CD14-positive monocyte (primary cell): Measurements from ENCODE around the gene PI4KA. TPM values are rescaled to one million over a fixed set of nuclear protein-coding genes. Genes with fewer than 3 reads are reported as not detected.

ENCODE experiments used
- DNase-seq, 3 donors: peaks; one replicate each; pipeline ENCODE4 v3.0.0-alpha.2; 2011 to 2022
- H2AFZ ChIP-seq: 2 replicates; pipeline ENCODE4 v1.6.0; 2012; ENCODE audit warnings: mild to moderate bottlenecking, low read depth, low read length, inconsistent platforms; ENCODE audit not compliant: insufficient read depth, poor library complexity, severe bottlenecking
- H3K27ac ChIP-seq, 2 donors: 1 replicate in 1 of 2; 2 replicates in 1 of 2; pipeline ENCODE4 v1.5.1; 2012 to 2013; ENCODE audit warnings: low read length in 2 of 2, control low read depth in 1 of 2, inconsistent platforms in 1 of 2, low read depth in 1 of 2, mild to moderate bottlenecking in 1 of 2
- H3K27me3 ChIP-seq, 2 donors: one replicate each; pipeline versions ENCODE4 v1.6.0 to v1.6.1; 2011 to 2013; ENCODE audit warnings: low read length in 2 of 2; ENCODE audit not compliant: control insufficient read depth in 2 of 2, insufficient read depth in 2 of 2
- H3K36me3 ChIP-seq, 2 donors: replicated peaks in 1 of 2; 1 replicate in 1 of 2; 2 replicates in 1 of 2; pipeline versions ENCODE4 v1.5.1 to v1.6.1; 2012 to 2013; ENCODE audit warnings: low read length in 2 of 2, control low read depth in 1 of 2, inconsistent platforms in 1 of 2, mild to moderate bottlenecking in 1 of 2; ENCODE audit not compliant: insufficient read depth in 2 of 2, control insufficient read depth in 1 of 2
- H3K4me1 ChIP-seq, 2 donors: 1 replicate in 1 of 2; 2 replicates in 1 of 2; pipeline versions ENCODE4 v1.5.1 to v1.6.1; 2012 to 2013; ENCODE audit warnings: low read length in 2 of 2, control low read depth in 1 of 2, inconsistent platforms in 1 of 2, mild to moderate bottlenecking in 1 of 2, moderate library complexity in 1 of 2; ENCODE audit not compliant: insufficient read depth in 2 of 2, control insufficient read depth in 1 of 2
- H3K4me2 ChIP-seq: replicated peaks from 2 replicates; pipeline ENCODE3; 2012; ENCODE audit warnings: low read length, moderate library complexity, mild to moderate bottlenecking; ENCODE audit not compliant: poor library complexity, severe bottlenecking; ENCODE audit errors: extremely low read depth
- H3K4me3 ChIP-seq, 3 experiments: fragments of 200-600 bp in 1 of 3; sonication (generic) in 1 of 3; replicated peaks in 1 of 3; 1 replicate in 2 of 3; 2 replicates in 1 of 3; pipeline ENCODE4 v1.5.1; 2011 to 2013; ENCODE audit warnings: low read length in 3 of 3, mild to moderate bottlenecking in 3 of 3, control low read depth in 2 of 3, low read depth in 2 of 3, inconsistent platforms in 1 of 3, moderate library complexity in 1 of 3
- H3K79me2 ChIP-seq: 2 replicates; pipeline ENCODE4 v1.6.0; 2012; ENCODE audit warnings: mild to moderate bottlenecking, control low read depth, inconsistent platforms, low read length, moderate library complexity; ENCODE audit not compliant: insufficient read depth
- H3K9ac ChIP-seq: 2 replicates; pipeline ENCODE4 v1.6.0; 2017; ENCODE audit warnings: low read length, mild to moderate bottlenecking; ENCODE audit not compliant: insufficient read depth, poor library complexity, severe bottlenecking
- H3K9me3 ChIP-seq, 2 donors: replicated peaks in 1 of 2; 1 replicate in 1 of 2; 2 replicates in 1 of 2; pipeline versions ENCODE4 v1.5.1 to v1.6.1; 2012 to 2013; ENCODE audit warnings: low read length in 2 of 2, control low read depth in 1 of 2; ENCODE audit not compliant: control insufficient read depth in 1 of 2, insufficient read depth in 1 of 2
- H4K20me1 ChIP-seq: 2 replicates; pipeline ENCODE4 v1.6.0; 2012; ENCODE audit warnings: mild to moderate bottlenecking, low read length, control low read depth, moderate library complexity; ENCODE audit not compliant: insufficient read depth
- H3K27ac Mint-ChIP-seq, 7 donors: one replicate each; pipeline ENCODE4 v1.8.0; 2020; ENCODE audit warnings: mild to moderate bottlenecking in 7 of 7, mixed read lengths in 7 of 7, moderate library complexity in 6 of 7, inconsistent platforms in 2 of 7
- H3K27me3 Mint-ChIP-seq, 3 donors: one replicate each; pipeline ENCODE4 v1.8.0; 2021 to 2022; ENCODE audit warnings: low read depth in 3 of 3, mild to moderate bottlenecking in 3 of 3, mixed read lengths in 3 of 3, moderate library complexity in 3 of 3, inconsistent platforms in 1 of 3
- H3K36me3 Mint-ChIP-seq, 2 donors: one replicate each; pipeline ENCODE4 v1.8.0; 2020; ENCODE audit warnings: mixed read lengths in 2 of 2, inconsistent platforms in 1 of 2, mild to moderate bottlenecking in 1 of 2
- H3K4me1 Mint-ChIP-seq: one replicate; pipeline ENCODE4 v1.8.0; 2020; ENCODE audit warnings: mild to moderate bottlenecking, mixed read lengths
- H3K4me3 Mint-ChIP-seq, 2 donors: one replicate each; pipeline ENCODE4 v1.8.0; 2020; ENCODE audit warnings: mild to moderate bottlenecking in 2 of 2, mixed read lengths in 2 of 2, moderate library complexity in 1 of 2
- H3K9me3 Mint-ChIP-seq, 7 donors: one replicate each; pipeline ENCODE4 v1.8.0; 2020 to 2022; ENCODE audit warnings: mixed read lengths in 7 of 7, mild to moderate bottlenecking in 6 of 7, moderate library complexity in 6 of 7, inconsistent platforms in 2 of 7
- CTCF ChIP-seq: fragments of 200-600 bp; IDR thresholded peaks from one replicate; pipeline ENCODE4 v1.8.0; 2022; ENCODE audit warnings: antibody characterized with exemption, mild to moderate bottlenecking
- WGBS: methylation state at CpG from one replicate; pipeline ENCODE4 v1.1.5; 2013; ENCODE audit warnings: missing lambda C conversion rate; ENCODE audit not compliant: insufficient coverage; 5-methylcytosine and 5-hydroxymethylcytosine counted together
- intact Hi-C, 2 donors: fragments of 100-400 bp; cut with micrococcal nuclease; formaldehyde crosslinking; loops; one replicate each; pipeline versions ENCODE4 v1.15.0 to v1.15.1; 2023
- polyA plus RNA-seq, 3 donors: library from polyadenylated mRNA; depleted of rRNA in 1 of 3; unstranded in 2 of 3; stranded (reverse) in 1 of 3; fragments of 300-500 nt in 2 of 3; fragments of >200 nt in 1 of 3; fragmentation: Illumina TruSeq in 2 of 3; gene quantifications; 1 replicate in 2 of 3; 2 replicates in 1 of 3; pipeline ENCODE4 v1.2.3, GENCODE V29; 2012 to 2021

The PI4KA gene
- polyA plus RNA-seq, 3 donors = 22.8 to 74.4 (median 38.2) TPM

DNA sequence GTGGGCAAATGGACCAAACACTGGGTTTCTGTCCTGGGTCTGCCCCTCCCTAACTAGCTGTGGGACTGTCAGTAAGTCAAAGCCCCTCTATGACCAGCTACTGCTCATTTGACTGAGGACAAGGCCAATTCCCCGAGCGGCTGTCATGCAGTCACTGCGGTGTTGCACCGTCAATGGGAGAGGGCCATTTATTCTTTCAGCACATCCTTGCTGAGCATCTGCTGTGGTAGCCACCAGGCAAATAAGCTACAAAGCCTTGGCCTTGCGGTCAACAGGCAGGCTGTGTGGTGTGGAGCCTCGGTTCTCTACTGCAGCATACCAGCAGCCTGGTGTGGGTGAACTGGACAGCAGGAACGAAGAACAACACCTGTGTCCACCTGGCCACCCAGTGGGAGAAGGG is 110.5 kb downstream of the PI4KA start:
- DNase-seq = no peak
- Mint-ChIP-seq H3K4me1 (peaks cover 28% of the 10 kb centered on the region), H3K9me3 (no peaks in the 10 kb centered on the region), H3K36me3 (peaks cover 79 to 94% of the 10 kb centered on the region in 2 donors), H3K27me3 (peaks cover 0 to 2% (median 0%) of the 10 kb centered on the region in 3 donors), H3K4me3 (no peak overlapping the region), H3K27ac (peak overlapping the region in 1 of 7 donors; percentile 16)
- Histone ChIP-seq H3K4me2 (no peak overlapping the region), H2AFZ (no peak overlapping the region), H3K9ac (no peak overlapping the region), H3K4me3 (no peak overlapping the region), H3K9me3 (no peaks in the 10 kb centered on the region), H3K36me3 (peaks cover 81 to 96% of the 10 kb centered on the region in 2 donors), H3K27me3 (no peaks in the 10 kb centered on the region), H3K27ac (peak overlapping the region in 1 of 2 donors; percentile 43), H3K79me2 (no peaks in the 10 kb centered on the region), H4K20me1 (no peaks in the 10 kb centered on the region), H3K4me1 (peaks cover 19 to 20% of the 10 kb centered on the region in 2 donors)
- 92% methylated on average over 6 of the region's 7 CpGs for WGBS
- intact Hi-C loops = no loop called here
- no peak for TF ChIP-seq CTCF

DNA sequence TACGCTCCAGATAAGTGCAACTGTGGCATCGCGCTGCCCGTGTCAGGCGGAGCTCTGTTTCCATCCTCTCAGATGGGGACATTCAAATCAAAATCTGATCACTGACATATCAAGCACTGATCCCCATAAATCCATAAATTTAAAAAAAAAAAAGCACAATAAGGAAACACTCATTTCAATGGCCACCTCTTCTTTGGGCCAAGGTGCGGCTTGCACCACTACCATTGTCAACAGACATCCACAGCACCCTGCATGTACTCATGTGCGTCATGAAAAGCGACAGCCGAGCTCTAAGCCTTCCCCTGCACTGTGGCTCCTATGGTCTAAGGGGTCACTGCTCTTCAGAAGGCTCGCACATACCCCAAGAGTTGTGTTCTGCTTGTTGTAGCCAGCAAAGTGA is 111.4 kb downstream of the PI4KA start:
- no peak overlapping the region for H3K4me2 ChIP-seq
- TF ChIP-seq CTCF = no peak
- no peaks in the 10 kb centered on the region for H3K9me3 ChIP-seq
- H3K79me2 ChIP-seq = no peaks in the 10 kb centered on the region
- no peak overlapping the region for H3K9ac ChIP-seq
- Mint-ChIP-seq H3K4me1 (peaks cover 28% of the 10 kb centered on the region), H3K27ac (no peak overlapping the region), H3K9me3 (no peaks in the 10 kb centered on the region), H3K27me3 (peaks cover 0 to 2% (median 0%) of the 10 kb centered on the region in 3 donors), H3K4me3 (no peak overlapping the region), H3K36me3 (peaks cover 78 to 94% of the 10 kb centered on the region in 2 donors)
- H2AFZ ChIP-seq = no peak overlapping the region
- intact Hi-C loops = no loop called here
- H3K4me3 ChIP-seq = no peak overlapping the region
- no peak for DNase-seq
- peaks cover 19 to 20% of the 10 kb centered on the region in 2 donors for H3K4me1 ChIP-seq
- 100% methylated on average over 9 of the region's 10 CpGs for WGBS
- H4K20me1 ChIP-seq = no peaks in the 10 kb centered on the region
- no peak overlapping the region for H3K27ac ChIP-seq
- no peaks in the 10 kb centered on the region for H3K27me3 ChIP-seq
- H3K36me3 ChIP-seq = peaks cover 80 to 96% of the 10 kb centered on the region in 2 donors
